Suppressor macrophage treated with lipopolysaccharide for 1 hour (primary cell): Measurements from ENCODE around the gene GORASP1.
"Not testable (repeated sequence)": the region's sequence is repeated elsewhere in the genome, so short reads cannot be mapped to it uniquely, and the experiment has no call there.

Experiments used
- DNase-seq, 3 donors: peaks; one replicate each; pipeline ENCODE4 v3.0.0-alpha.2; 2020 to 2022

The GORASP1 gene

GRCh38 chr3:39064646-39065045 is 42.8 kb downstream of the GORASP1 start:
- DNase-seq, result no peak

GRCh38 chr3:39063143-39063542 is 44.3 kb downstream of the GORASP1 start:
- DNase-seq, result no peak

GRCh38 chr3:39062180-39062579 is 45.2 kb downstream of the GORASP1 start:
- DNase-seq, result no peak

GRCh38 chr3:39061228-39061627 is 46.2 kb downstream of the GORASP1 start:
- DNase-seq, result not testable (repeated sequence)

GRCh38 chr3:39056151-39056550 is 51.3 kb downstream of the GORASP1 start:
- no peak for DNase-seq

- DNase-seq, result no peak
These were observed 53.7 kb downstream of the GORASP1 start for GRCh38 chr3:39053696-39054095.

- DNase-seq, result no peak
These were observed 54.8 kb downstream of the GORASP1 start for GRCh38 chr3:39052583-39052982.

- peak; percentile 93 to 95 (median 94) for DNase-seq
These were observed 55.5 kb downstream of the GORASP1 start, which contains the start of the genes SCN11A and WDR48 for GRCh38 chr3:39051649-39052561. TSS of gene SCN11A (minus strand) at chr3:39051944. CDS start at chr3:38950362, 101,582 bp downstream. TSS of gene WDR48 (plus strand) at chr3:39052016. CDS start at chr3:39052026, 10 bp downstream.

GRCh38 chr3:39050029-39050428 is 57.4 kb downstream of the GORASP1 start:
- DNase-seq, result peak; percentile 31 to 59 (median 34)
